ENCODE results near the gene PPARA.

GRCh38 chr22:46108564-46109473, 41.5 kb upstream of the PPARA start:
- TF ChIP-seq CTCF (conservative IDR thresholded peaks at IDR 0.05 in 1 of 2, IDR thresholded peaks at IDR 0.05 in 1 of 2; ENCODE audit: low read depth in 1 of 2, low read length in 2 of 2) (peak in 1 of 2 donors; percentile 7), EZH2 (IDR thresholded peaks at IDR 0.05; ENCODE audit: low read length, missing control alignments) (no peak)

Measured in fibroblast of lung (primary cell).